Measurements from ENCODE around the gene UBE2L6.

GRCh38 chr11:57599381-57599780, 31.9 kb upstream of the UBE2L6 start:
- TF ChIP-seq CTCF (conservative IDR thresholded peaks at IDR 0.05) (no peak), ZFX (IDR thresholded peaks at IDR 0.05) (no peak)
